Measurements from ENCODE around the gene SCYGR7.
"Not testable (repeated sequence)": the region's sequence is repeated elsewhere in the genome, so short reads cannot be mapped to it uniquely, and the experiment has no call there.

SCYGR7 gene

DNA sequence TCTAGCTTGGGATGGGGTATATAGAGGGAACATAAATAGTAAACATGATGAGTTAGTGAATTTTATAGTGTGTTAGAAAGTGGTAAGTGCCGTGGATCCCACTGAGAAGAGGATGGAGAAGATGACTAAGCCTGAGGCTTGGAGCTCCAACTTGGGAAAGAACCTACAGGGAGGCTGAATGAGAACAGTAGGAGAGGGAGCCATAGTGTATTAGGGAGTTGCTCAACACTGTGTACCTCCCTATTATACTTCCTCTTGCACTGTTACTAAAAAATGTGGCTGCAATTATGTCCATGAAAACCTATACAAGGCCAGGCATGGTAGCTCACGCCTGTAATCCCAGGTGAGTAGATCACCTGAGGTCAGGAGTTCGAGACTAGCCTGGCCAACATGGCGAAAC is 7.5 kb upstream of the SCYGR7 start:
- peaks cover 7% of the 10 kb centered on the region for H3K4me1 ChIP-seq (ENCODE audit: insufficient read depth, low read length)
- no peaks in the 10 kb centered on the region for H3K9me3 ChIP-seq (ENCODE audit: control insufficient read depth, insufficient read depth, low read length)
- H3K36me3 ChIP-seq (ENCODE audit: insufficient read depth, low read length), result no peaks in the 10 kb centered on the region
- H3K9ac ChIP-seq (ENCODE audit: low read depth, low read length), result no peak overlapping the region

DNA sequence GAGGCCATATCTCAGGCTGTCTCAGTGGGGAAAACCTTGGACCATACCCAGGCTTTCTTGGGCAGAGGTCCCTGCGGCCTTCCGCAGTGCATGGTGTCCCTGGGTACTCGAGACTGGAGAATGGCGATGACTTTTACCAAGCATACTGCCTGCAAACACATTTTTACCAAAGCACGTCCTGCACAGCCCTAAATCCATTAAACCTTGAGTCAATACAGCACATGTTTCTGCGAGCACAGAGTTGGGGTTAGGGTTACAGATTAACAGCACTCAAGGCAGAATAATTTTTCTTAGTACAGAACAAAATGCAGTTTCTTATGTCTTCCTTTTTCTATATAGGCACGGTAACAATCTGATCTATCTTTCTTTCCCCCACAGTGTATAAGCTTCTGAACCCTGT is 5.3 kb upstream of the SCYGR7 start:
- not testable (repeated sequence) for H3K36me3 ChIP-seq (ENCODE audit: insufficient read depth, low read length); H3K9me3 ChIP-seq (ENCODE audit: control insufficient read depth, insufficient read depth, low read length); H3K9ac ChIP-seq (ENCODE audit: low read depth, low read length); H3K4me1 ChIP-seq (ENCODE audit: insufficient read depth, low read length)

DNA sequence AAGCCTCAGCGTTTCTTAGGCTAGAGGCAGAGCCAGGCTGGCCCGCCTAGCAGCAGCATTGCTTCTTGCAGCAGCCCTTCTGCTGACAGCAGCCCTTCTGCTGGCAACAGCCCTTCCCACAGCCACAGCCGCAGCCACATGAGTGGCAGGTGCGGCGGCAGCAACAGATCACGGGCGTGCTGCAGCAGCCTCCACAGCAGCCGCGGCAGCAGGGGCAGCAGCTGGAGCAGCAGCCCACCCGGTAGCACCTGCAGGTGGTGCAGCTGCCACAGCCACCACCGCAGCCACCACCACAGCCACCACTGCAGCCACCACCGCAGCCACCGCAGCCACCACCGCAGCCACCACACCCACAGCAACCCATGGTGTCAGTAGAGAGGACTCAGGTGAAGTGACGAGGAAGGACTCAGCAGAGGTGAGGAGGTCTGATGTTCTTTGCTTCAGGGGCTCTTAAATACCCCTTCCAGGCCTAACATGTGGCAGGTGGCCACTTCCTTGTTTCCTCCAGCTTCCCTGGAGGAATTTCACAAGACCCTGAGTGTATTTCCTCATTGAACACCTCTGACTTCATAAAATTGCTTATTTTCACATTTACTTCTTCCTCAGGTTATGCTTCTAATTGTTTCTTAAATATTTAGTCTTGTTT is 3.6 kb upstream of the SCYGR7 start, which contains the start of gene SCYGR6:
Gene SCYGR6 (minus strand): TSS at position 364 of the 646 bp plus-strand sequence. CDS start 0 bp downstream, at position 364.
- Histone ChIP-seq H3K9me3 (ENCODE audit: control insufficient read depth, insufficient read depth, low read length) (no peaks in the 10 kb centered on the region), H3K4me1 (ENCODE audit: insufficient read depth, low read length) (no peaks in the 10 kb centered on the region), H3K36me3 (ENCODE audit: insufficient read depth, low read length) (no peaks in the 10 kb centered on the region), H3K9ac (ENCODE audit: low read depth, low read length) (no peak within 1 kb of the TSS)

GRCh38 chr2:227739351-227739750 is 11.2 kb downstream of the SCYGR7 start:
- Histone ChIP-seq H3K9ac (ENCODE audit: low read depth, low read length) (no peak overlapping the region), H3K4me1 (ENCODE audit: insufficient read depth, low read length) (0 out of 2 replicates have a peak, but pooled peaks cover 5% of the 10 kb centered on the region), H3K36me3 (ENCODE audit: insufficient read depth, low read length) (no peaks in the 10 kb centered on the region), H3K9me3 (ENCODE audit: control insufficient read depth, insufficient read depth, low read length) (no peaks in the 10 kb centered on the region)

- H3K36me3 ChIP-seq (ENCODE audit: insufficient read depth, low read length); H3K9ac ChIP-seq (ENCODE audit: low read depth, low read length); H3K4me1 ChIP-seq (ENCODE audit: insufficient read depth, low read length); H3K9me3 ChIP-seq (ENCODE audit: control insufficient read depth, insufficient read depth, low read length): not testable (repeated sequence)
Observed at GRCh38 chr2:227740705-227741104, 12.6 kb downstream of the SCYGR7 start.

- Histone ChIP-seq H3K9ac (ENCODE audit: low read depth, low read length) (no peak within 1 kb of the TSS), H3K9me3 (ENCODE audit: control insufficient read depth, insufficient read depth, low read length) (no peaks in the 10 kb centered on the region), H3K4me1 (ENCODE audit: insufficient read depth, low read length) (0 out of 2 replicates have a peak, but pooled peaks cover 5% of the 10 kb centered on the region), H3K36me3 (ENCODE audit: insufficient read depth, low read length) (no peaks in the 10 kb centered on the region)
Observed at GRCh38 chr2:227745594-227745993, 17.5 kb downstream of the SCYGR7 start, which contains the start of gene SCYGR8. Gene SCYGR8 (plus strand): TSS chr2:227745894. CDS start chr2:227745894, 0 bp downstream.

GRCh38 chr2:227748079-227748478 is 19.9 kb downstream of the SCYGR7 start:
- no peaks in the 10 kb centered on the region for H3K9me3 ChIP-seq (ENCODE audit: control insufficient read depth, insufficient read depth, low read length)
- H3K4me1 ChIP-seq (ENCODE audit: insufficient read depth, low read length), result 0 out of 2 replicates have a peak, but pooled peaks cover 5% of the 10 kb centered on the region
- H3K36me3 ChIP-seq (ENCODE audit: insufficient read depth, low read length), result no peaks in the 10 kb centered on the region
- H3K9ac ChIP-seq (ENCODE audit: low read depth, low read length), result no peak overlapping the region

DNA sequence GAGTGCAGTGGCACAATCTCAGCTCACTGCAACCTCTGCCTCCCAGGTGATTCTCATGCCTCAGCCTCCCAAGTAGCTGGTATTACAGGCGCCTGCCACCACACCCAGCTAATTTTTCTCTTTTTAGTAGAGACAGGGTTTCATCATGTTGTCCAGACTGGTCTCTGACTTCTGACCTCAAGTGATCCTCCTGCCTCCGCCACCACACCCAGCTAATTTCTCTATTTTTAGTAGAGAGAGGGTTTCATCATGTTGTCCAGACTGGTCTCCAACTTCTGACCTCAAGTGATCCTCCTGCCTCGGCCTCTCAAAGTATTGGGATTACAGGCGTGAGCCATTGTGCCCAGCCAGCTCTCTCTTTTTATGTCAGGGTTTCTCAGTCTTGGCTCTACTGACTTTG is 28.1 kb downstream of the SCYGR7 start:
- not testable (repeated sequence) for H3K36me3 ChIP-seq (ENCODE audit: insufficient read depth, low read length); H3K9ac ChIP-seq (ENCODE audit: low read depth, low read length); H3K9me3 ChIP-seq (ENCODE audit: control insufficient read depth, insufficient read depth, low read length)
- H3K4me1 ChIP-seq (ENCODE audit: insufficient read depth, low read length), result peaks cover 13% of the 10 kb centered on the region

DNA sequence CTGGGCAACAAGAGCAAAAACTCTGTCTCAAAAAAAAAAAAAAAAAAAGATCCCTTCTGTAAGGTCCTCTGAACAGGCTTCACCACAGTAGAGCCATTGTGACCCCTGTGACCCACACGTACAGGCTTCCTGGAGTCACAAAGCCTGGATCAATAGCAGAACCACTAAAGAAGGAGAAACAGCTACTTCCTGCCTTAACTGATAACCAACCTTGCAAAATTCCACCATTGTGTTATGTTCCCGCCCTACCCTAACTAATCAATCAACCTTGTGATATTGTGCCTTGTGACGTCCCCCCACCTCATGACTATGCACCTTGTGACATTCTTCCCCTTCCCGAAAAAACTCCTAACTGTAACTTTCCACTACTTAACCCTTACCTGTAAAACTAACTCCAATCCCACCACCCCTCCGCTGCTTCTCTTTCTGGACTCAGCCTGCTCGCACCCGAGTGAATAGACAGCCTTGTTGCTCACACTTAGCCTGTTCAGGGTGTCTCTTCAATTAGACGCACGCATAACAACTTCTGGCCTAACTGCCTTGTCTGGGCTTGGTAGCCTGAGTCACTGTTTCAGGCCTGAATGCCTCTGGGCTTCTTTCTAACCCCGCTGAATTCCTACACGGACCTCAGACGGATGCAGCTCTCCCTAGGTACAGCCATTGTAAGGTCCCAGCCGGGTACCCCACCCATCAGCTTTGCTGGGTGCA is 31.4 kb downstream of the SCYGR7 start:
- Histone ChIP-seq H3K36me3 (ENCODE audit: insufficient read depth, low read length) (no peaks in the 10 kb centered on the region), H3K4me1 (ENCODE audit: insufficient read depth, low read length) (peaks cover 13% of the 10 kb centered on the region), H3K9ac (ENCODE audit: low read depth, low read length) (no peak overlapping the region), H3K9me3 (ENCODE audit: control insufficient read depth, insufficient read depth, low read length) (no peaks in the 10 kb centered on the region)

DNA sequence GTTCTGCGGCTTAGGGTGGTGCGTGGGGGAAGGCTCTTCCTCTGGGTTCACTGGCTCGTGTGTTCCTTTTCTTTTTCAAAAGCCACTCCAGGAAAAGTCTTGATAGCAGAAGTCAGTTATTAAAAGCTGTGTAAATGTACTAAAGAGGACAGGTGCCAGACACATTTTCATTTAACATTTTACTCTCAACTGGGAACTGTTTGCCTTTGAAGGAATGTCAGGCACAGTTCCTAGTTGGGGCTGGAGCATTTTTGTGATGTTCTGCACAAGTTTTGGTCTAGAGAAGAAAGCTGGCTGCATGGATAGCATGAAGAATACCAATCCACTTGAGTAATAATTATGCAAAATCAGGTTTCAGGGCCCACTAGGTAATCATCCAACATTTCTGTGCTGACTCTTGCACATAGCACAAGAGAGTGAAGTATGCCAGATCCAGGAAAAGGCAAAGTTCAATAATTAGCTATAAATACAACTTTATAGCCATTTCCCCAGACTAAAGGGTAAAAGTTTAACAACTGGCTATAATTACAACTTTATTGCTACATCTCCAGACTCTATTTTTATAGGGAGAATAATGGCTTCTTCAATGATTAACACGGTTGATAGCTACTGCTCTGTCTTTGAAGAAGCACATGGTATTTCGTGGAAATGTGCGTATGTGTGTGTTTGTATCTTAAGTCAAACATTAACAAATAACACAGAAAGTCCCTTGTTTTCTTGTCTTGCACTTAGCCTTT is 33.8 kb downstream of the SCYGR7 start:
- Histone ChIP-seq H3K4me1 (ENCODE audit: insufficient read depth, low read length) (peaks cover 13% of the 10 kb centered on the region), H3K9me3 (ENCODE audit: control insufficient read depth, insufficient read depth, low read length) (no peaks in the 10 kb centered on the region), H3K36me3 (ENCODE audit: insufficient read depth, low read length) (no peaks in the 10 kb centered on the region), H3K9ac (ENCODE audit: low read depth, low read length) (no peak overlapping the region)

GRCh38 chr2:227765788-227766372 is 37.7 kb downstream of the SCYGR7 start:
- Histone ChIP-seq H3K36me3 (ENCODE audit: insufficient read depth, low read length) (no peaks in the 10 kb centered on the region), H3K9me3 (ENCODE audit: control insufficient read depth, insufficient read depth, low read length) (no peaks in the 10 kb centered on the region), H3K9ac (ENCODE audit: low read depth, low read length) (no peak overlapping the region), H3K4me1 (ENCODE audit: insufficient read depth, low read length) (no peaks in the 10 kb centered on the region)

- Histone ChIP-seq H3K4me1 (ENCODE audit: insufficient read depth, low read length) (no peaks in the 10 kb centered on the region), H3K9me3 (ENCODE audit: control insufficient read depth, insufficient read depth, low read length) (no peaks in the 10 kb centered on the region), H3K36me3 (ENCODE audit: insufficient read depth, low read length) (no peaks in the 10 kb centered on the region), H3K9ac (ENCODE audit: low read depth, low read length) (no peak overlapping the region)
Observed at GRCh38 chr2:227766373-227766883, 38.3 kb downstream of the SCYGR7 start.

GRCh38 chr2:227767830-227768229 is 39.7 kb downstream of the SCYGR7 start:
- Histone ChIP-seq H3K9me3 (ENCODE audit: control insufficient read depth, insufficient read depth, low read length) (no peaks in the 10 kb centered on the region), H3K36me3 (ENCODE audit: insufficient read depth, low read length) (no peaks in the 10 kb centered on the region), H3K4me1 (ENCODE audit: insufficient read depth, low read length) (peaks cover 7% of the 10 kb centered on the region), H3K9ac (ENCODE audit: low read depth, low read length) (no peak overlapping the region)

- no peak overlapping the region for H3K9ac ChIP-seq (ENCODE audit: low read depth, low read length)
- H3K4me1 ChIP-seq (ENCODE audit: insufficient read depth, low read length), result peaks cover 16% of the 10 kb centered on the region
- no peaks in the 10 kb centered on the region for H3K9me3 ChIP-seq (ENCODE audit: control insufficient read depth, insufficient read depth, low read length)
- no peaks in the 10 kb centered on the region for H3K36me3 ChIP-seq (ENCODE audit: insufficient read depth, low read length)
Observed at GRCh38 chr2:227772197-227772661, 44.1 kb downstream of the SCYGR7 start.

All from ES-I3 (cell line).